Measurements from ENCODE around the gene RPS6KB2. TPM values are rescaled to one million over a fixed set of nuclear protein-coding genes. Genes with fewer than 3 reads are reported as not detected.

Gene RPS6KB2
- total and polyA plus RNA-seq, 10 of the 15 experiments (the other 5 are each of a cell fraction or from before 2014, with no cell fraction given) = 0.39 to 101 (median 58.4) TPM

GRCh38 chr11:67389477-67389876 is 38.8 kb upstream of the RPS6KB2 start (continued):
- TF ChIP-seq TARDBP (IDR thresholded peaks at IDR 0.05; ENCODE audit: borderline replicate concordance) = no peak

- H3K27me3 ChIP-seq (replicated peaks in 1 of 2; ENCODE audit: control insufficient read depth in 2 of 2, insufficient read depth in 2 of 2, low read length in 1 of 2) = no peaks in the 10 kb centered on the region
- ATAC-seq = no peak
- peaks cover 2 to 6% of the 10 kb centered on the region in 2 experiments; a peak in 3 of 4 replicates for H3K36me3 ChIP-seq (ENCODE audit: control insufficient read depth in 2 of 2, insufficient read depth in 2 of 2, low read length in 1 of 2)
- peak overlapping the region; percentile 78 for H3K27ac ChIP-seq (ENCODE audit: control insufficient read depth, insufficient read depth)
- H3K9ac ChIP-seq (ENCODE audit: control insufficient read depth, insufficient read depth, low read length) = peak overlapping the region; percentile 91
- peaks cover 21% of the 10 kb centered on the region for H3K79me2 ChIP-seq (ENCODE audit: control insufficient read depth, insufficient read depth, low read length)
- in situ Hi-C loops (cut with MboI) = no loop called here
- WGBS (ENCODE audit: insufficient coverage, insufficient replicate concordance, low lambda C conversion rate, missing lambda C conversion rate) = 18% methylated on average over 14 of the region's 15 CpGs
- no peak for FAIRE-seq
- H3K9me3 ChIP-seq (replicated peaks; ENCODE audit: control insufficient read depth, insufficient read depth, low read length) = no peaks in the 10 kb centered on the region
- no peaks in the 10 kb centered on the region; the same call in 1 of the 2 replicates for H4K20me1 ChIP-seq (ENCODE audit: control insufficient read depth, insufficient read depth)
- RAD21 ChIA-PET (ENCODE audit: unreplicated experiment) = interaction anchor here (0.6 to 2.6 kb wide), 9 partner anchors 9 to 117 kb away, joined by 4 to 24 read pairs (median 6); partner anchors contain the start of genes CDK2AP2, CLCF1, PITPNM1 and PPP1CA
- H2AFZ ChIP-seq (ENCODE audit: control insufficient read depth, low read depth, low read length) = peak overlapping the region; percentile 84; the same call in 1 of the 2 replicates
- CTCF ChIA-PET = interaction anchor here (0.8 to 25.5 kb wide), 6 partner anchors 9 to 224 kb away, joined by 3 to 1301 read pairs (median 10); partner anchors contain the start of genes CLCF1, PITPNM1, POLD4 and PPP1CA
- intact Hi-C loops (cut with micrococcal nuclease; ENCODE audit: unreplicated experiment) = no loop called here
- H3K4me2 ChIP-seq (ENCODE audit: control insufficient read depth, insufficient read depth) = peak overlapping the region; percentile 99
- H3K4me1 ChIP-seq (ENCODE audit: control insufficient read depth, insufficient read depth, low read length) = peaks cover 7% of the 10 kb centered on the region
- SMC1A ChIA-PET (ENCODE audit: uncharacterized antibody, unreplicated experiment) = interaction anchor here (1.3 to 3.4 kb wide), 4 partner anchors 10 to 46 kb away, joined by 3 to 17 read pairs (median 6); partner anchors contain the start of gene PPP1CA
- H3K4me3 ChIP-seq = peak overlapping the region; percentile 97
- BruUV-seq (replicated peaks) = no TSS peak
- POLR2A ChIA-PET = interaction anchor here (0.6 to 2.8 kb wide), 8 partner anchors 11 to 127 kb away, joined by 3 to 48 read pairs (median 8); partner anchors contain the start of genes POLD4, PPP1CA and TBC1D10C
- DNase-seq (ENCODE audit: low read depth, low spot score) = no peak
- no peak for TF ChIP-seq ETV6 (conservative IDR thresholded peaks at IDR 0.05 in 1 of 2, IDR thresholded peaks at IDR 0.05 in 1 of 2; ENCODE audit: borderline replicate concordance in 1 of 2, low read depth in 1 of 2)
- TF ChIP-seq NKRF (conservative IDR thresholded peaks at IDR 0.05) = no peak
- no peak for TF ChIP-seq BCL11A (IDR thresholded peaks at IDR 0.05; ENCODE audit: low read depth, low read length)
- TF ChIP-seq REST (IDR thresholded peaks at IDR 0.05; ENCODE audit: low read depth, low read length) = no peak
- no peak for TF ChIP-seq BCLAF1 (IDR thresholded peaks at IDR 0.05)
- TF ChIP-seq ZNF207 (IDR thresholded peaks at IDR 0.05; ENCODE audit: borderline replicate concordance) = no peak
- no peak for TF ChIP-seq BCL3 (IDR thresholded peaks at IDR 0.05; ENCODE audit: borderline replicate concordance, insufficient read depth, low read depth, low read length, poor library complexity, severe bottlenecking)
- no peak for TF ChIP-seq USF1 (IDR thresholded peaks at IDR 0.05; ENCODE audit: borderline replicate concordance, extremely low read length, insufficient read depth, low read depth, low read length)
Observed at GRCh38 chr11:67390947-67391303, 37.4 kb upstream of the RPS6KB2 start.
